Activated CD8-positive, alpha-beta T cell treated with anti-CD3 and anti-CD28 coated beads for 36 hours (primary cell): ENCODE measurements around the gene CACNA2D2. TPM values are rescaled to one million over a fixed set of nuclear protein-coding genes. Genes with fewer than 3 reads are reported as not detected.

Source experiments
- ATAC-seq: fragments of 200-7000 bp; cut with Tn5 transposase; one replicate; pipeline ENCODE4 v1.10.0; 2021; ENCODE audit warnings: mild to moderate bottlenecking, moderate library complexity
- CTCF ChIA-PET: fragments of 350-600 bp; sonication (Branson Sonifier 250); formaldehyde crosslinking; loops from one replicate; lab custom pipeline; 2021; ENCODE audit warnings: antibody characterized with exemption; lab: Charles Lee
- POLR2A ChIA-PET: fragments of 350-600 bp; sonication (Branson Sonifier 250); formaldehyde crosslinking; loops from one replicate; lab custom pipeline; 2021; ENCODE audit warnings: antibody characterized with exemption; lab: Charles Lee
- DNase-seq: peaks from one replicate; pipeline ENCODE4 v3.0.0-alpha.2; 2020
- H3K27ac Mint-ChIP-seq: one replicate; pipeline ENCODE4 v1.8.0; 2021; ENCODE audit warnings: mild to moderate bottlenecking, mixed read lengths
- H3K27me3 Mint-ChIP-seq: one replicate; pipeline ENCODE4 v1.8.0; 2021; ENCODE audit warnings: mixed read lengths
- H3K36me3 Mint-ChIP-seq: one replicate; pipeline ENCODE4 v1.8.0; 2021; ENCODE audit warnings: low read depth, mixed read lengths
- H3K4me1 Mint-ChIP-seq: one replicate; pipeline ENCODE4 v1.8.0; 2021; ENCODE audit warnings: low read depth, mixed read lengths
- H3K4me3 Mint-ChIP-seq: one replicate; pipeline ENCODE4 v1.8.0; 2021; ENCODE audit warnings: mild to moderate bottlenecking, moderate library complexity, mixed read lengths
- H3K9me3 Mint-ChIP-seq: one replicate; pipeline ENCODE4 v1.8.0; 2021; ENCODE audit warnings: mixed read lengths
- intact Hi-C: fragments of 100-400 bp; cut with micrococcal nuclease; formaldehyde crosslinking; loops from one replicate; pipeline ENCODE4 v1.10.0; 2022
- total RNA-seq, 2 experiments: library from RNA; stranded (reverse); gene quantifications; one replicate each; pipeline ENCODE4 v1.2.3, GENCODE V29; 2021
- TF ChIP-seq, protein P1 (sequence below): fragments of 200-600 bp; IDR thresholded peaks from one replicate; pipeline ENCODE4 v1.8.0; 2022; ENCODE audit warnings: antibody characterized with exemption, mild to moderate bottlenecking

Gene CACNA2D2
- total RNA-seq, 2 experiments from 2014 or later = 1.6 to 2.1 TPM

DNA sequence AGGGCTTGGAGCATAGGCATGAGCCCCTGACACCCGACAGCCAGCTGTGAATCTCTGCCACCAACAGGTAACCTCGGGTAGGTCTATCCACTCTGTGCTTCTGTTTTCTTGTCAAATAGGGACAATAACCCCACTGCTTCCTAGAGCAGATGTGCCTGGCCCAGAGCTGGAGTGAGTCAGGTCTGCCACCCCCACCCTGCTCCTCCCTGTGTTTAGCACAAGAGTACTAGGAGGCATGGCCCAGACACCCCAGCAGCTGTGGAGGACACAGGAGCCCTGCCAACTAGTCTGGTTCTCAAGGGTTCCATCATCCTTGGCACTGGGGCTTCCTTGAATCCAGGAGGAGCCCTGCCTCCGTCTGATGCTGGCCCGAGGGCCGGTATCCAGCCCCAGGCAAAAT is 110.4 kb downstream of the CACNA2D2 start:
- Mint-ChIP-seq H3K36me3 (no peaks in the 10 kb centered on the region), H3K4me3 (no peak overlapping the region), H3K27me3 (no peaks in the 10 kb centered on the region), H3K9me3 (no peaks in the 10 kb centered on the region), H3K4me1 (peaks cover 6% of the 10 kb centered on the region), H3K27ac (no peak overlapping the region)
- no peak for DNase-seq
- intact Hi-C loops = no loop called here
- TF ChIP-seq, protein P1, sequence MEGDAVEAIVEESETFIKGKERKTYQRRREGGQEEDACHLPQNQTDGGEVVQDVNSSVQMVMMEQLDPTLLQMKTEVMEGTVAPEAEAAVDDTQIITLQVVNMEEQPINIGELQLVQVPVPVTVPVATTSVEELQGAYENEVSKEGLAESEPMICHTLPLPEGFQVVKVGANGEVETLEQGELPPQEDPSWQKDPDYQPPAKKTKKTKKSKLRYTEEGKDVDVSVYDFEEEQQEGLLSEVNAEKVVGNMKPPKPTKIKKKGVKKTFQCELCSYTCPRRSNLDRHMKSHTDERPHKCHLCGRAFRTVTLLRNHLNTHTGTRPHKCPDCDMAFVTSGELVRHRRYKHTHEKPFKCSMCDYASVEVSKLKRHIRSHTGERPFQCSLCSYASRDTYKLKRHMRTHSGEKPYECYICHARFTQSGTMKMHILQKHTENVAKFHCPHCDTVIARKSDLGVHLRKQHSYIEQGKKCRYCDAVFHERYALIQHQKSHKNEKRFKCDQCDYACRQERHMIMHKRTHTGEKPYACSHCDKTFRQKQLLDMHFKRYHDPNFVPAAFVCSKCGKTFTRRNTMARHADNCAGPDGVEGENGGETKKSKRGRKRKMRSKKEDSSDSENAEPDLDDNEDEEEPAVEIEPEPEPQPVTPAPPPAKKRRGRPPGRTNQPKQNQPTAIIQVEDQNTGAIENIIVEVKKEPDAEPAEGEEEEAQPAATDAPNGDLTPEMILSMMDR = no peak
- CTCF ChIA-PET = interaction anchor here (0.8 to 3.0 kb wide), 3 partner anchors 22 to 149 kb away, joined by 3 to 11 read pairs (median 3); no protein-coding TSS in a partner anchor
- POLR2A ChIA-PET = no interaction called here
- no peak for ATAC-seq

DNA sequence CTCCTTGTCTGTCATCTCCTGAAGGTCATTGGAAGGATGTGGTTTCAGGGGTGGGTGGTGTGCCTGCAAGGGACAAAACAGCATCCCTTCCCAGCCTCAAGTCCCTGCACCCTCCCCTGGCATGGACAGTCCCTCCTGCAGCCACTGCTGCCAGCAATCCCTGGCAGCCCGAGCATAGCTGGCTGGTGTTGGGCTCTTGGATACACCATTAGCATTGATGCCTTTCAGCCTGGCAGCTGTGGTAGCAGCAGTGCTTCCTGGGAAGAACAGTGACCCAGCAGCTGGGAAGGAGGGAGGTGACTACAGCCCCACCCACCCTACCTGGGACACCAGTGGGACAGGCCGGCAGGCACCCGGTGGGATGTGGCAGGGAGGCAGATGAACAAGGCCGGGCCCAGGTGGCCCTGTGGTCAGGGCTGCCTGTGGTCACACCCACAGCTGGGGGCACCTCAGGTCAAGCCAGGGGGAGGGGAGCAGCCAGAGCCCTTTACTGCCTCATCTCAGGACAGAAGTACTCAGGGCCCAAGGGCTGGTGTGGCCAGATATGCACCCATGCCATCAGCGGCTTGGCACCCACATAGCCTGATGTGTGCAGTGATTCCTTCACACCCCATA is 111.2 kb downstream of the CACNA2D2 start:
- TF ChIP-seq, protein P1 = no peak
- ATAC-seq (peak; percentile 55), DNase-seq (no peak)
- Mint-ChIP-seq H3K27ac (no peak overlapping the region), H3K36me3 (no peaks in the 10 kb centered on the region), H3K9me3 (no peaks in the 10 kb centered on the region), H3K27me3 (no peaks in the 10 kb centered on the region), H3K4me3 (no peak overlapping the region), H3K4me1 (peaks cover 6% of the 10 kb centered on the region)
- POLR2A ChIA-PET = no interaction called here
- intact Hi-C loops = no loop called here
- CTCF ChIA-PET = interaction anchor here (0.8 to 3.0 kb wide), 4 partner anchors 23 to 150 kb away, joined by 3 to 11 read pairs (median 5); no protein-coding TSS in a partner anchor

DNA sequence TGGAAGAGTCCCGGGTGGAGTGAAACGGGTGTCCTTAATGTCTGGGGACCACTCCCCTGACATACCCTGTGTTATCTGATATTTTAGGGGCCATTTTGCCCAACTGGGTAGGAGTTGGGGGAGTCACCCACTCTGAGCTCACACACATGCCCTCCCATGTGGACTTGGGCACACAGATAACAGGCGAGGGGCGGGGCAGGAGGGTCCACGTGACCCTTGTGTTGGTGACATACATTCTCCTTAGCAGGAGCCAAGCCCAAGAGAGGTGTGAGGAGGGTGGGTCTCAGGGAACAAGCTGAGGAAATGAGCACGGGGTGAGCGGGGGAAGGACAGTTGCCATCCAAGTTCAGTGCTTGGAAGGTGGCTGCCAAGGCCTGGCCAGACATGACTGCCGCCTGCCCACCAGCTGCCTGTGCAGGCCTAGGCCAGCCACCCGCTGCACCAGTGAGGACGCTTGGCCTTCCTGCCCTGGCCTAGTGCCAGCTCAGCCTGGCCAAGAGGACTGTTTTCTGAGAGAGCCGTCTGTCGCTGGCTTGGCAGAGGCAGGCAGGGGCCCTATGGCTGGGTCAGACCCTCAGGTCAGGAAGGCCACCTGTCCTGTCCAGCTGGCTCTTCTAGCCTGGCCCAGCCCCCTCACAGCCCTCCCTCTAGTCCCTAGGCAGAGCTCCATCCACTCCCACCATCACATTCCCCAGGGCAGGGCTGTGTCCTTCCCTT is 112.8 kb downstream of the CACNA2D2 start:
- ChIA-PET POLR2A (interaction anchor here (0.9 to 1.5 kb wide), 2 partner anchors 26 to 41 kb away, joined by 3 to 5 read pairs; no protein-coding TSS in a partner anchor), CTCF (interaction anchor here (1.3 to 3.0 kb wide), 3 partner anchors 44 to 159 kb away, joined by 3 to 11 read pairs (median 7); no protein-coding TSS in a partner anchor)
- no peaks in the 10 kb centered on the region for H3K36me3 Mint-ChIP-seq
- TF ChIP-seq, protein P1 = no peak
- H3K27ac Mint-ChIP-seq = no peak overlapping the region
- no peaks in the 10 kb centered on the region for H3K9me3 Mint-ChIP-seq
- peaks cover 6% of the 10 kb centered on the region for H3K4me1 Mint-ChIP-seq
- no peak overlapping the region for H3K4me3 Mint-ChIP-seq
- no peaks in the 10 kb centered on the region for H3K27me3 Mint-ChIP-seq
- intact Hi-C loops = no loop called here
- no peak for DNase-seq
- no peak for ATAC-seq

DNA sequence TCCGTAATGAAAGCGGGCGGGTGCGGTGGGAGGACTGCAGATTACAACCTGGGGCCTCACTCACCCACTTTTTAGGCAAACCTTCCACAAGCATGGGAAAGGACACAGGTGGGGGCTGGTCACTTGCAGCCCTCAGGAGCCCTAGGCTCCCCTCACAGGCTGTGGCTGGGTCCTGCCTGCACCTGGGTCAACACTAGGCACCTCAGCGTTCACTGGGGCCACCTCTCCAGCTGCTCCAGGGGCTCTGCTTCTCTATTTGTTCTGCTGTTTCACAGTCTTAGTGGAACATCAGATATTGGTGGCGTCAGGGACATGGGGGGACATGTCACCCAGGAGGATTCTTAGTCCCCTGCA is 114.0 kb downstream of the CACNA2D2 start:
- no peaks in the 10 kb centered on the region for H3K27me3 Mint-ChIP-seq
- H3K27ac Mint-ChIP-seq = no peak overlapping the region
- H3K9me3 Mint-ChIP-seq = no peaks in the 10 kb centered on the region
- POLR2A ChIA-PET = no interaction called here
- peaks cover 6% of the 10 kb centered on the region for H3K4me1 Mint-ChIP-seq
- ATAC-seq (no peak), DNase-seq (no peak)
- H3K36me3 Mint-ChIP-seq = no peaks in the 10 kb centered on the region
- H3K4me3 Mint-ChIP-seq = no peak overlapping the region
- TF ChIP-seq, protein P1 = no peak
- CTCF ChIA-PET = interaction anchor here (1.0 kb wide), 1 partner anchor 42 kb away, joined by 3 read pairs; no protein-coding TSS in a partner anchor
- intact Hi-C loops = no loop called here
